ENCODE measurements around the gene SLC45A3. TPM values are rescaled to one million over a fixed set of nuclear protein-coding genes. Genes with fewer than 3 reads are reported as not detected.

The SLC45A3 gene
- total RNA-seq, 2 experiments from 2014 or later: 0.11 TPM; not detected in 1

DNA sequence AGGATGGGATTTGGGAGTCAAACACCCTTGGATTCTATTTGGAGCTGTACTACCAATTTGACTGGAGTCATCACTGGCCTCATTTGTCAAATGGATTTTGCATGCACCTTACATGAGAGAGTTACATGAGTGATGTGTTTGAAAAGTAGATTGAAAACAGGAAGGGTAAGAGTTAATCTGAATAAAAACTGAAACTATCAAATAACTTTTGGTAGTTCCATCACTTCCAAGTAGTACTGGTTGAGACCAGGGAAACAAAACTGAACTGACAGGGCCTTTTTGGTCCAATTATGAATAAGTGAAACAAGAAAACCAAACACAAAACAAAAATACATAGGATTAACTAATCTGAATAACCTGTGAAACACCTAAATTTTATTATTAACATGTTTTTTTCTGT is 39.5 kb upstream of the SLC45A3 start:
- Histone ChIP-seq H3K27me3 (ENCODE audit: control insufficient read depth in 1 of 2, insufficient read depth in 2 of 2, low read length in 2 of 2) (no peaks in the 10 kb centered on the region), H3K36me3 (ENCODE audit: insufficient read depth, low read length) (peaks cover 73% of the 10 kb centered on the region), H3K27ac (ENCODE audit: low read depth in 1 of 2, low read length in 2 of 2) (no peak overlapping the region), H3K4me1 (ENCODE audit: insufficient read depth, low read length) (no peaks in the 10 kb centered on the region), H3K9me3 (ENCODE audit: control insufficient read depth in 1 of 2, insufficient read depth in 1 of 2, low read length in 2 of 2) (no peaks in the 10 kb centered on the region), H3K4me3 (ENCODE audit: low read length) (no peak overlapping the region)
- ATAC-seq (ENCODE audit: poor library complexity) (no peak), DNase-seq (no peak)
- peaks cover 92% of the 10 kb centered on the region for H3K36me3 Mint-ChIP-seq (ENCODE audit: low read depth)
- no peak overlapping the region for H3K27ac Mint-ChIP-seq
- H3K4me1 Mint-ChIP-seq (ENCODE audit: low read depth): peaks cover 21% of the 10 kb centered on the region
- no peaks in the 10 kb centered on the region for H3K9me3 Mint-ChIP-seq
- ChIA-PET POLR2A (no interaction called here), CTCF (no interaction called here)
- H3K27me3 Mint-ChIP-seq: no peaks in the 10 kb centered on the region
- intact Hi-C loops (cut with DNase I, micrococcal nuclease): no loop called here
- H3K4me3 Mint-ChIP-seq: no peak overlapping the region
- TF ChIP-seq, protein P1, sequence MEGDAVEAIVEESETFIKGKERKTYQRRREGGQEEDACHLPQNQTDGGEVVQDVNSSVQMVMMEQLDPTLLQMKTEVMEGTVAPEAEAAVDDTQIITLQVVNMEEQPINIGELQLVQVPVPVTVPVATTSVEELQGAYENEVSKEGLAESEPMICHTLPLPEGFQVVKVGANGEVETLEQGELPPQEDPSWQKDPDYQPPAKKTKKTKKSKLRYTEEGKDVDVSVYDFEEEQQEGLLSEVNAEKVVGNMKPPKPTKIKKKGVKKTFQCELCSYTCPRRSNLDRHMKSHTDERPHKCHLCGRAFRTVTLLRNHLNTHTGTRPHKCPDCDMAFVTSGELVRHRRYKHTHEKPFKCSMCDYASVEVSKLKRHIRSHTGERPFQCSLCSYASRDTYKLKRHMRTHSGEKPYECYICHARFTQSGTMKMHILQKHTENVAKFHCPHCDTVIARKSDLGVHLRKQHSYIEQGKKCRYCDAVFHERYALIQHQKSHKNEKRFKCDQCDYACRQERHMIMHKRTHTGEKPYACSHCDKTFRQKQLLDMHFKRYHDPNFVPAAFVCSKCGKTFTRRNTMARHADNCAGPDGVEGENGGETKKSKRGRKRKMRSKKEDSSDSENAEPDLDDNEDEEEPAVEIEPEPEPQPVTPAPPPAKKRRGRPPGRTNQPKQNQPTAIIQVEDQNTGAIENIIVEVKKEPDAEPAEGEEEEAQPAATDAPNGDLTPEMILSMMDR (IDR thresholded peaks at IDR 0.05): no peak

DNA sequence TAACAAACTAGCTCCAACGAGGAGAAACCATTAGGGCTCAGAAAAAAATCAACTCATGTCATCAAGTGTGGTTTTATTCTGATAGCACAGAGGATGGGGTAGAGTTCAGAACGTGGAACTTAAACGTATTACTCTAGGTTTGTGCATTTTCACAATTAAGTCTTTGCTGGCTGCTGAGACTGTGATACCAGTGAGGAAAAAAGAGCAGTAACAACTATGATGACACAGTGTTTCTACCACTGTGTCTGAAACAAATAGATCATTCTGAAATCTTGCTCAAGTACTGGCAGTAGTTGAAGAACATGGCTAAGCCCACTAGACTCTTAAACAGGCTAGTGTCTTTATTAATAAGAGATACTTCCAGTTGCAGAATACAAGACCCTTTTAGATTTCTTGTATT is 38.7 kb upstream of the SLC45A3 start:
- Mint-ChIP-seq H3K4me3 (no peak overlapping the region), H3K27ac (no peak overlapping the region), H3K27me3 (no peaks in the 10 kb centered on the region), H3K9me3 (no peaks in the 10 kb centered on the region), H3K36me3 (ENCODE audit: low read depth) (peaks cover 89% of the 10 kb centered on the region), H3K4me1 (ENCODE audit: low read depth) (peaks cover 23% of the 10 kb centered on the region)
- Histone ChIP-seq H3K27ac (ENCODE audit: low read depth in 1 of 2, low read length in 2 of 2) (no peak overlapping the region), H3K4me3 (ENCODE audit: low read length) (no peak overlapping the region), H3K9me3 (ENCODE audit: control insufficient read depth in 1 of 2, insufficient read depth in 1 of 2, low read length in 2 of 2) (no peaks in the 10 kb centered on the region), H3K27me3 (ENCODE audit: control insufficient read depth in 1 of 2, insufficient read depth in 2 of 2, low read length in 2 of 2) (no peaks in the 10 kb centered on the region), H3K36me3 (ENCODE audit: insufficient read depth, low read length) (peaks cover 73% of the 10 kb centered on the region), H3K4me1 (ENCODE audit: insufficient read depth, low read length) (no peaks in the 10 kb centered on the region)
- DNase-seq (no peak), ATAC-seq (ENCODE audit: poor library complexity) (no peak)
- intact Hi-C loops (cut with DNase I, micrococcal nuclease): no loop called here
- TF ChIP-seq, protein P1 (IDR thresholded peaks at IDR 0.05): no peak
- ChIA-PET POLR2A (no interaction called here), CTCF (interaction anchor here (1.0 kb wide), 1 partner anchor 8 kb away, joined by 3 read pairs; no protein-coding TSS in a partner anchor)

DNA sequence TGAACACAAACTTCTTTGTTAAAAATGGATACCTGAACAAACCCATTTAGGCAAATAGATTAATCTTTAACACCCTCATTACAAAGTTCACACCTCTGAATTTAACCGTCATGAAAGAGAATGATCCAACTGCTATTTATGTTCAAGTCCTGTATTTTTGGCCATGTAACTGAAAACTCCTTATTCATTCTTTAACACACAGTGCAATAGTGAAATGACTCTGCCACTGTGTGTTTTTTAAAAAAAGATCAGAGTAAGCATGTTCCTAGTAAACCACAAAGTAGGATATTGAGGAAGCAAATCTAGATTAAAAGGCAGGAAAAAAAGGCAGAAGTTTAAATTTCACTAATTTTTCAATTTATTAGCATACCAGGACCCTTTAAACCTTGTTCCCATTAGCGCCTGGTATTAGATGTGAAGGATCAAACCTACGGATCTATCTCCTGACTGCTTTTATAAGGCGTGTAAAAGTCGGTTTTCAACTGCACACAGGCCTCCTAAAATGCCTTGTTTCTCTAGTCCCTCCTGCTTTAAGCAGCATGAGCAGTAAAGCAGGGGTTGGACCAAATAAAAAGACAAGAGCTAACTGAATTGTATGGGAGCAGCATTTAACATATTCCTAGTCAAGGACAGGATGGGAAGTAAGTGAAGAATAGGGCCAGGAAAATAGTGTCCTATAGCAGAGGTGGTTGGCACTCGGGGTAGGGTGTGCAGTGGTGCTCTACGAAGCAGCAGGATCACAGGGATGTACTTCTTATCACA is 36.2 kb upstream of the SLC45A3 start:
- Mint-ChIP-seq H3K27ac (peak overlapping the region; percentile 31), H3K4me3 (no peak overlapping the region), H3K9me3 (no peaks in the 10 kb centered on the region), H3K4me1 (ENCODE audit: low read depth) (peaks cover 19% of the 10 kb centered on the region), H3K36me3 (ENCODE audit: low read depth) (peaks cover 70% of the 10 kb centered on the region), H3K27me3 (no peaks in the 10 kb centered on the region)
- TF ChIP-seq, protein P1 (IDR thresholded peaks at IDR 0.05): no peak
- Histone ChIP-seq H3K27ac (ENCODE audit: low read depth in 1 of 2, low read length in 2 of 2) (no peak overlapping the region), H3K9me3 (ENCODE audit: control insufficient read depth in 1 of 2, insufficient read depth in 1 of 2, low read length in 2 of 2) (no peaks in the 10 kb centered on the region), H3K36me3 (ENCODE audit: insufficient read depth, low read length) (peaks cover 62% of the 10 kb centered on the region), H3K4me3 (ENCODE audit: low read length) (no peak overlapping the region), H3K4me1 (ENCODE audit: insufficient read depth, low read length) (no peaks in the 10 kb centered on the region), H3K27me3 (ENCODE audit: control insufficient read depth in 1 of 2, insufficient read depth in 2 of 2, low read length in 2 of 2) (no peaks in the 10 kb centered on the region)
- no peak for DNase-seq
- ChIA-PET CTCF (no interaction called here), POLR2A (no interaction called here)
- intact Hi-C loops (cut with DNase I, micrococcal nuclease): no loop called here
- no peak for ATAC-seq (ENCODE audit: poor library complexity)

All from CD4-positive, alpha-beta T cell (primary cell).